SK-N-MC (cell line): ENCODE measurements around the gene UPP1.
"Not testable (repeated sequence)": the region's sequence is repeated elsewhere in the genome, so short reads cannot be mapped to it uniquely, and the experiment has no call there.

ENCODE experiments used
- DNase-seq: peaks from one replicate; pipeline ENCODE4 v3.0.0-alpha.2; 2011; ENCODE audit warnings: low read depth, low spot score
- H3K27ac ChIP-seq: fragments of 200-600 bp; sonication (generic); 2 replicates; pipeline ENCODE4 v1.5.1; 2016; ENCODE audit warnings: mixed run types
- H3K36me3 ChIP-seq: fragments of 200-600 bp; sonication (generic); 2 replicates; pipeline ENCODE4 v1.6.1; 2017; ENCODE audit warnings: antibody characterized with exemption, low read length, mixed read lengths; ENCODE audit not compliant: insufficient read depth
- H3K4me3 ChIP-seq: fragments of 200-600 bp; sonication (generic); 2 replicates; pipeline ENCODE4 v1.5.1; 2016
- H3K9ac ChIP-seq: fragments of 200-600 bp; sonication (generic); 2 replicates; pipeline ENCODE4 v1.8.0; 2017; ENCODE audit warnings: mixed run types, mixed read lengths; ENCODE audit not compliant: insufficient read length
- H3K9me3 ChIP-seq: fragments of 200-600 bp; sonication (generic); 2 replicates; pipeline ENCODE4 v1.6.1; 2017; ENCODE audit warnings: low read depth, mild to moderate bottlenecking, antibody characterized with exemption, low read length, moderate library complexity, mixed read lengths
- EZH2 ChIP-seq: fragments of 200-600 bp; sonication (generic); IDR thresholded peaks from one replicate; pipeline ENCODE4 v1.6.1; 2017; ENCODE audit warnings: antibody characterized with exemption
- FOXP2 ChIP-seq: optimal IDR thresholded peaks from 2 replicates; pipeline ENCODE3; 2011; ENCODE audit warnings: mild to moderate bottlenecking, moderate library complexity; ENCODE audit not compliant: insufficient read depth; ENCODE audit errors: extremely low read length, control extremely low read depth
- POLR2AphosphoS5 ChIP-seq: IDR thresholded peaks from 2 replicates; pipeline ENCODE4 v1.6.1; 2012; ENCODE audit warnings: mild to moderate bottlenecking, low read depth, low read length, borderline replicate concordance

UPP1 gene

DNA sequence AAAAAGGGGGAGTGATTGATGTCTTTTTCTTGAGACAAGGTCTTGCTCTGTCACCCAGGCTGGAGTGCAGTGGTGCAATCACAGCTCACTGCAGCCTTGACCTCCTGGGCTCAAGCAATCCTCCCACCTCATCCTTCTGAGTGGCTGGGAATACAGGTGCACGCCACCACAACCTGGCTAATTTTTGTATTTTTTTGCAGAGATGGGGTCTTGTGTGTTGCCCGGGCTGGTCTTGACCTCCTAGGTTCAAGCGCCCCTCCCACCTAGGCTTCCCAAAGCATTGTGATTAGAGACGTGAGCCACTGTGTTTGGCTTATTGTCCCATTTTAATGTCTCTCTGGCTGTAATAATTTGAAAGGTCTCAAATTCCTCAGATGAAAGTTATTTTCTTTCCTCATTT is 21.8 kb downstream of the UPP1 start:
- no peak for DNase-seq
- no peak overlapping the region for H3K27ac ChIP-seq
- no peak overlapping the region for H3K9ac ChIP-seq
- H3K36me3 ChIP-seq, result no peaks in the 10 kb centered on the region
- no peak overlapping the region for H3K4me3 ChIP-seq
- no peak for TF ChIP-seq FOXP2
- TF ChIP-seq POLR2AphosphoS5, result no peak
- no peak for TF ChIP-seq EZH2
- H3K9me3 ChIP-seq, result no peaks in the 10 kb centered on the region

DNA sequence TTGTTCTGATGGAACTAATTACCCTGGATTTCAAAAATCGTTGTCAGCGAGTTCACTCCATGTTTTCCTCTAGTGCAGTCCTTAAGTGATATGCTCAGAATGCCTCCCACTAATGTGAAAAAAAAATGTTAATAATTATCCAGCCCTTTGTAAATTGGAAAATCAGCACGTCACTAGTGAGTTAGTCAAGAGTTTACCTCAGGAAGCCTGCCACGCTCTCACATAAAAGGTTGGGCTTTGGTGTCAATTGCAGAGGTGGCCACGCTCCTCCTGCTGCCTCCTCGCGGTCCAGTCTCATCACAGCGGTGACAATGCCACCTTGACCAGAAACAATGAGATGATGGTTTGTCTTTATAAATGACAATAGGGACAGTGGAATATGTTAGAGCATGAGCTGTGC is 22.5 kb downstream of the UPP1 start:
- no peak for DNase-seq
- no peaks in the 10 kb centered on the region for H3K36me3 ChIP-seq
- TF ChIP-seq POLR2AphosphoS5 (no peak), EZH2 (no peak), FOXP2 (no peak)
- H3K4me3 ChIP-seq, result no peak overlapping the region
- H3K9ac ChIP-seq, result no peak overlapping the region
- H3K9me3 ChIP-seq, result no peaks in the 10 kb centered on the region
- no peak overlapping the region for H3K27ac ChIP-seq

DNA sequence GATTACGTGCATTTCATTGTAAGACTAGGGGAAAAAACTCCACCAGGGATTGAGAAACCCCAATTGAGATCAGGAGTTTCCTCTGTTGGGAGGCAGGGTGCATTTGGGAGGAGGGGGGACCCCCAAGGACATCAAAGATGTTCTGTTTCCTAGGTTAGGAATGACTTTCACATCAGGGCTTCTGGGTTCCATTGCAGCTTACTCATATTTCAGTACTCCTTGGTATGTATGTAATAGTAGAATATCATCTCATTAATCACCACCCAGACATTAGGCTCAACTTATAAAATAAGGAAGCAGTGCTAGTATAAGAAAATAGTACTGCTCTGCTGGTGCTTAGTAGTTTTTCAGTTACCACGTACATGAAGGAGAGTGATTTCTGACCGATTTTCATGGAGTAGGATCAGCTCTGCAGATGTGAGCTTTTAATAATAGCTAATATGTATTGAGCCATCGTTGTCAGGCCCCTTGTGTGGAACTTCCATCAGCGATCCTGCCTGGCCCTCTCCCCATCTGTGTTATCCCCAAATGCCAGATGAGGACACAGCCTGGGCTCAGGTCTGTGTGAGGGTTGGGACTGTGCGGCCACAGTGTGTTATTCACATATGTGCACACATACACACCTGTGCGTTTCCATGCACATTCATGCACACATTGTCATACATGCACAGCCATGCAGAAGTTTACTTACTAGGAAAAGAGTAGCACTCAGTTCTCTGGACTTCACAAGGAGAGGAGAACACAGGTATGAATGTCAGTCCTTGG is 23.5 kb downstream of the UPP1 start:
- DNase-seq, result no peak
- no peaks in the 10 kb centered on the region for H3K36me3 ChIP-seq
- no peak overlapping the region for H3K9ac ChIP-seq
- no peak overlapping the region for H3K4me3 ChIP-seq
- no peak for TF ChIP-seq FOXP2
- no peak for TF ChIP-seq EZH2
- no peak for TF ChIP-seq POLR2AphosphoS5
- H3K9me3 ChIP-seq, result no peaks in the 10 kb centered on the region
- no peak overlapping the region for H3K27ac ChIP-seq

DNA sequence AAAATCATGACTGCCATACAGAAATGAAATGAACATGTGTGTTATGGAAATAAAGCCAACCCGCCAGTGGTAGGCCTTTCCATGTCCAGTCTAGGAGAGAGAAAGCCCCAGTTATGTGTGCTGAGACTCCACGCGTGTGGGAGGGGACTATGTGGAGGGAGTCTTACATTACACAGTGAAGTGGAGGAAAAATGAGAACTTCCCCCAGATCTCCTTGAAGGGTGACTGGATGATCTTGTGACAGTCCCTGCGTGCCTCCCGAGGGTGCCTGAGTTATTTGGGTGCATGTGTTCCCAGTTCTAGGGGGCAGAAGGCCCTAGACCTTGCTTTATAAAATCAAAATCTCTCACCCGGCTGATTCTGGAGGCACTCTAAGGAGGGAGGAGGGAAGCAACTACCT is 24.2 kb downstream of the UPP1 start:
- Histone ChIP-seq H3K4me3 (no peak overlapping the region), H3K9me3 (no peaks in the 10 kb centered on the region), H3K27ac (no peak overlapping the region), H3K9ac (no peak overlapping the region), H3K36me3 (no peaks in the 10 kb centered on the region)
- no peak for DNase-seq
- TF ChIP-seq EZH2, result no peak
- no peak for TF ChIP-seq POLR2AphosphoS5
- no peak for TF ChIP-seq FOXP2

DNA sequence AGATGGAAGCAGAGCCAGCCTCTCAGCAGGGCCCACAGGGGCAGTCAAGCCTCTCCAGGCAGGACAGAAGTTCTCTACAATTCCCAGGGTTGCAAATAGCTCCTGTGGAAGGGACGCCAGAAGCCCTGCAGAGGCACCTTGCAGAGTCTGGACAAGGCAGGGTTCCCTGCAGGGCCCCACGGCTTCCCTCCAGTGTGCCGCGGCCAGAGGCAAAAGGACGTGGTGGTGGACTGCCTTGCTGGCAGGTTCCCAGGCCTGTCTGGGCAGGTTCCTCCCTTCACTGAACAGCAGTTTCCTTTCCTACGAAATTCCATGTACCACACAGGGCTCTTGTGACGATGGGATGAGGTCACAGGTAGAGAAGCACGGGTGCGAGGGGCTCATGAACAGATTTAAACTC is 25.1 kb downstream of the UPP1 start:
- Histone ChIP-seq H3K4me3 (no peak overlapping the region), H3K9me3 (no peaks in the 10 kb centered on the region), H3K9ac (no peak overlapping the region), H3K27ac (no peak overlapping the region), H3K36me3 (no peaks in the 10 kb centered on the region)
- DNase-seq, result no peak
- TF ChIP-seq FOXP2 (no peak), POLR2AphosphoS5 (no peak), EZH2 (no peak)

DNA sequence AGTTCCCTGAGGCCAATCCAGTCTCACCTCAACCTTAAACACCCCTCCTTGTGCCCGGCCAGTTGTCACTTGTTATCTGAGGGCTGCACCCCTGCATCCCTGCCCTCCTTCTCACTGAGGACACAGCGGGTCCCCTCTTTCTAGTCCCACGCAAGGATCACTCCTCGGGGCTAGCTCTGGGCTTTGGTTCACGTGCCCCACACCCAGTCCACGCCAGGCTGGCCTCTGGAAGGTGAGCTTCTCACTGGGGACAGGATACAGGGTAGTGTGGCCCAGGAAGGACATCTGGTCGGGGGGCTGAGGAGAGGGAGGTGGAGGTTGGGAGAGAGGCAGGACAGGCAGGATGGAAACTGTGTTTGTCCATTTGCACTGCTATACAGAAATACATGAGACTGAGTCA is 25.5 kb downstream of the UPP1 start:
- TF ChIP-seq FOXP2 (no peak), EZH2 (no peak), POLR2AphosphoS5 (no peak)
- Histone ChIP-seq H3K9me3 (no peaks in the 10 kb centered on the region), H3K4me3 (no peak overlapping the region), H3K36me3 (no peaks in the 10 kb centered on the region), H3K9ac (no peak overlapping the region), H3K27ac (no peak overlapping the region)
- no peak for DNase-seq

DNA sequence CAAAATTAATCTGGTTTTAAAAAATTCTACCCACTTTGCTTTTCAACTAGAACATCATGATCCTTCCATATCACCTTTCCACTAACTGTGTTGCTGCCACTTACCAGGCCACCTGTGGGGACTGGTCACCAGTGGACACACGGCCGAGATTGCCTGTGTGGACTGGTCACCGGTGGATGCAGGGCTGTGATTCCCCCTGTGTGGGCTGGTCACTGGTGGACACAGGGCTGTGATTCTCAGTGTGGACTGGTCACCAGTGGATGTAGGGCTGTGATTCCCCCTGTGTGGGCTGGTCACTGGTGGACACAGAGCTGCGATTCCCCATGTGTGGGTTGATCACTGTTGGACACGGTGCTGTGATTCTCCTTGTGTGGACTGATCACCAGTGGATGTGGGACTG is 27.0 kb downstream of the UPP1 start:
- Histone ChIP-seq H3K27ac (no peak overlapping the region), H3K4me3 (no peak overlapping the region), H3K36me3 (no peaks in the 10 kb centered on the region), H3K9ac (no peak overlapping the region), H3K9me3 (no peaks in the 10 kb centered on the region)
- TF ChIP-seq POLR2AphosphoS5, result no peak
- no peak for TF ChIP-seq FOXP2
- no peak for TF ChIP-seq EZH2
- no peak for DNase-seq

DNA sequence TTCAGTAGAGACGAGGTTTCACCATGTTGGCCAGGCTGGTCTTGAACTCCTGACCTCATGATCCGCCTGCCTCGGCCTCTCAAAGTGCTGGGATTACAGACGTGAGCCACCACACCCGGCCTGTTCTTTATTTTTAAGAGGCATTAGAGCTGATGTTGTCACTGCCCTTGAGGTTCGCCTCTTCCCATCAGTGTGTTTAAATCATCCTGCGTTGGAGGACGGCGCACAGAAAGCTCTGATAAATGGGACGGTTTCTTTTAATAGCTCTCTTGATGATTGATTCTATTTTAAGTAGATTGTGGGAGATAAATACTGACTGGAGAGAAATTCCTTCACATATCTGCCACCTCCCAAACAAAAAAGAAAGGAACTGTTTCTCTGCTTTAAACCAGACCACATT is 29.0 kb downstream of the UPP1 start:
- H3K9me3 ChIP-seq, result no peaks in the 10 kb centered on the region
- no peak for DNase-seq
- H3K4me3 ChIP-seq, result no peak overlapping the region
- no peaks in the 10 kb centered on the region for H3K36me3 ChIP-seq
- H3K27ac ChIP-seq, result no peak overlapping the region
- TF ChIP-seq POLR2AphosphoS5 (no peak), EZH2 (no peak), FOXP2 (no peak)
- no peak overlapping the region for H3K9ac ChIP-seq

DNA sequence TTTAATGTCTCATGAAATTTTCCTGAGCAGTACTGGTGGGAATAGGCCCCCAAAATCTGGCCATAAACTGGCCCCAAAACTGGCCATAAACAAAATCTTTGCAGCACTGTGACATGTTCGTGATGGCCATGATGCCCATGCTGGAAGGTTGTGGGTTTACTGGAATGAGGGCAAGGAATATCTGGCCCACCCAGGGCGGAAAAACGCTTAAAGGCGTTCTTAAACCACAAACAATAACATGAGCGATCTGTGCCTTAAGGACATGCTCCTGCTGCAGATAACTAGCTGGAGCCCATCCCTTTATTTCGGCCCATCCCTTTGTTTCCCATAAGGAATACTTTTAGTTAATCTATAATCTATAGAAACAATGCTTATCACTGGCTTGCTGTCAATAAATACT is 31.5 kb downstream of the UPP1 start:
- not testable (repeated sequence) for DNase-seq, H3K9ac ChIP-seq, H3K4me3 ChIP-seq, H3K27ac ChIP-seq, H3K36me3 ChIP-seq, H3K9me3 ChIP-seq
